HG02623 (cell line): Measurements from ENCODE around the gene NHSL1.
"Not testable (repeated sequence)": the region's sequence is repeated elsewhere in the genome, so short reads cannot be mapped to it uniquely, and the experiment has no call there.

Source experiments
- ATAC-seq: cut with Tn5 transposase; IDR thresholded peaks from one replicate; pipeline ENCODE4 v1.9.1; 2021; ENCODE audit warnings: moderate library complexity; ENCODE audit not compliant: unreplicated experiment

The NHSL1 gene

DNA sequence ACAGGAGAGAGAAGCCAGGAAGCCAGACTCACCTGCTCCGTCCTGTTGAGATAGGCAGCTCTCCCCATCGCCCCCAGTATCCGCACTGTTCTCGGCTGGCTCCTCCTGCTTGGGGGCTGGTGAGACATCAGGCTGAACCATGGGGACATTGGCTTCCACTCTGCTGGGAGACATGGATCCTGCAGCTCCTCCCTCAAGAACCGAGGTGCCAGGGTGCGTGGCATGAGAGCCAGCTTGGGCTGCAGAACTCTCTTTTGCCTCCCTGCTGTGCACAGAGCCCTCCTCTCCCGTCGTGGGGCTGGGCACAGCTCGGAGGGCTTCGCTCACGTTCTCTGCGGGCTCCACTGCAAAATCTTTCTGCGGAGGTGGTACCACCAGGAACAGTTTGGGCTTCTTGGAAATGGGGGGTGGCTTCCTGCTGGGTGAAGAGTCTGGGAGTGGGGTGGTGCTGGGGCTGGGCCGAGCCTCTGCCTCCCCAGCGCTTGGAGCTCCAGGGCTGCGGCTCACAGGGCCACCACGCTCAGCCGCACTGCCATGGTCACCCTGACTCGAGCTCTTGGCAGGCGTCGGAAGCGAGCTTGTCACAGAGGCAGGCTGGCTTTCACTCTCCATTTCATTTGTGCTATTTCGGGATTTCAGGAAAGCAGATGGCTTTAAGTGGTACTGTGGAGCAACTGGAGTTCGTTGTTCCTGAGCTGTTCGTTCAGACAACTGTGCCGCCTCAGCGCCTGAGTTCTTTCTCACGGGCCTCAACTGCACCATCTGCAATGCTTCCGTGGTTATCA is 68.7 kb downstream of the NHSL1 start:
- no peak for ATAC-seq

DNA sequence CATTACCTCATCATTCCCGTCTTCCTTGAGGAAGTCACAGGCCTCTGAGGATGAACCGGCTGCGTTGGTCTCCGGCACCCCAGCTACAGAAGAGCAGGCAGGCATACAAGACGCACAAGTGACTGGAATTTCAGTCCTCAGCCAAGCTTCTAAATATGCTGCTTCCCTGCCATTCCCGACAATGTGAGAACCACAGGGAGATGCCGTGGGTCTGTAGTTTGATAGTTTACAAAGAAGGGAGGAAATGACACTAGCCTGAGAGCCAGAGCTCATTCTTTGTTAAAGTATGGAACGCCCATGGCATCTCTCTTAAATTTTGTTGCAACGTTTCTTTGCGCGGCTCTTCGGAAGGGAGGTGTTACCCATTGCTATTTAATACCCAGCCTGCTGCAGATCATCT is 69.5 kb downstream of the NHSL1 start:
- no peak for ATAC-seq

DNA sequence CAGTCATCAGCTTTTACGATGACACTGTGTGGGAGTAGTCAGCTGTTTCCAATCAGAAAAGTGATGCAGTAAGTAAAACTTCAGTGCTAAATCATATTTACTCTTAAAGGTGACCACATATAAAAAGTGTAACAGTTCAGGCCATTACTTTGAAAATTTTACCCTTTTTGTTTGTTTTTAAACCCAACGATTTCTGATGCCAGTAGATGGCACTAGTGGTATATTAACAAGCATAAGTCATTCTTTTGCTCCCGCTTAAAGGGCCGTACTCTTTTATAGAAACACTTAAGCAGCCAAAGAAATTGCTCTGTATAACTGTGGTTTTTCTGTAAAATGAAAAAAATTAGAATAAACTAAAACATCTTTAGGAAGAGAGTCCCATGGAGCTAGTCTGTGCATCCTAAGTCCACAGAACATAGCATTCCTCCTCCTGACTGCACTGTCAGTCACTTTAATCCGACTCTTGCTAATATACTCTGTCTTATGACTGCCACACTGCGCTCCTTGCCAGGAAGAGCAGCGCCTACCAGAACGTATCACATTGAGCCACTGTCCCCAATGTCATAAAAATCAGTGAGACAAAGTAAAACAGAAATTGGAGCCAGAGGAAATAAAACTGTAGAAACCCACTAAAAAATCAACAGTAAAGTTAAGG is 70.2 kb downstream of the NHSL1 start:
- ATAC-seq: no peak

DNA sequence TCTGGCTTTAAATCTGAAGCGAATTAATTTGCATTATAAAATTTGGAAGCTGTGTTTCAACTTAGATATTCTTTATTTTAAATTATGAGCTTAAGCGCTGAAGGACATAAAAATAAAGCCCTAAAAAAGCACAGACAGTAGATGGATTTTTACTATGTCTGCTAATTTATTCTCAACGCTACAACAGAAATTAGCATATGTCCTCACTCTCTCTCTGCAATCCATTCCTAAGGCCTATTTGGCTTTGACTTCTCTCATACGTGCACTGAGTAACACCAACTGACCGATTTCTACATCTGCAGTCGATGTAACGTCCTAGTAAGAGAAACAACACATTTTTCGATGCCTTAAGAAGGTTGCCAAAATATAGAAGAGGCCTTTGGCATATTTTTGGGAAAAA is 71.6 kb downstream of the NHSL1 start:
- no peak for ATAC-seq

DNA sequence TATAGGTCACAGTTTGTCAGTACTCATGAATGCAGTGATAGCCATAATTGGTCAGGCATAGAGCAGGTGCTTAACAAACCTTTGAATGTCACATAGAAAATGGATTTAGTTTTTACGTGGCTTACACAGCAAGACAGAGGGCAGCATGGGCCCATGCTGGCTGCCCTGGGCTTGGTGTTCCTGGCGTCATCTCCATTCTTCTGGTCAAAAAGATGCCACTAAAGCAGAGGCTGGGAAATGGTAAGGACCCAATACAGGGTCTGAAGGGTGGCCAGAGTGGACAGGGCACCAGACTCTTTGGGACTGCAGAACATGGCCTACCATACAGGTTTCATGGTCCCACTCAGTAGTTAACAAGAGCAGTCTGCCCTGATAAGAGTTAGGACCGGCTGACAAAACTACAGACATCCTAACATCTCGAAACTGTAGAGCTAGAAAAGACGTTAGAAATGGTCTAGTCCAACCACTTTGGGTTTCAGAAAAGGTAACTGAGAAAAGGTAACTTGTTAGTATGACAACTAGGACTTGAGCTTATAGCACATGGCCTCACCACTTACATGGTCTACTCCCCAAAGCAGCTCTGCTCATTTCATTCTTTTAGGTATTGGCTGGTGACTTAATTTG is 72.7 kb downstream of the NHSL1 start:
- no peak for ATAC-seq

DNA sequence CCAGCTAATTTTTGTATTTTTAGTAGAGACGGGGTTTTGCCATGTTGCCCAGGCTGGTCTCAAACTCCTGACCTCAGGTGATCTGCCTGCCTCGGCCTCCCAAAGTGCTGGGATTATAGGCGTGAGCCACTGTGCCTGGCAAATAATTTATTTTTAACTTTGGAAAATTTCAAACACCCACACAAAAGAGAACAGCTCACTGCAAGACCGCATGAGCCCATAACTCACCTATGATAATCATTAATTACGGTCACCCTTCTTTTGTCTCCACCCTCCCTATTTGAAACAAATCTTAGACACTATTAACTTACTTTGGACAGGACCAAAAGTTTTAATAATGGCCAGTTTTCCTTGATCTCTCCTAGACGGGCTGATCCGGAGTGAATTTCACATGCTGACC is 74.0 kb downstream of the NHSL1 start:
- ATAC-seq: not testable (repeated sequence)

DNA sequence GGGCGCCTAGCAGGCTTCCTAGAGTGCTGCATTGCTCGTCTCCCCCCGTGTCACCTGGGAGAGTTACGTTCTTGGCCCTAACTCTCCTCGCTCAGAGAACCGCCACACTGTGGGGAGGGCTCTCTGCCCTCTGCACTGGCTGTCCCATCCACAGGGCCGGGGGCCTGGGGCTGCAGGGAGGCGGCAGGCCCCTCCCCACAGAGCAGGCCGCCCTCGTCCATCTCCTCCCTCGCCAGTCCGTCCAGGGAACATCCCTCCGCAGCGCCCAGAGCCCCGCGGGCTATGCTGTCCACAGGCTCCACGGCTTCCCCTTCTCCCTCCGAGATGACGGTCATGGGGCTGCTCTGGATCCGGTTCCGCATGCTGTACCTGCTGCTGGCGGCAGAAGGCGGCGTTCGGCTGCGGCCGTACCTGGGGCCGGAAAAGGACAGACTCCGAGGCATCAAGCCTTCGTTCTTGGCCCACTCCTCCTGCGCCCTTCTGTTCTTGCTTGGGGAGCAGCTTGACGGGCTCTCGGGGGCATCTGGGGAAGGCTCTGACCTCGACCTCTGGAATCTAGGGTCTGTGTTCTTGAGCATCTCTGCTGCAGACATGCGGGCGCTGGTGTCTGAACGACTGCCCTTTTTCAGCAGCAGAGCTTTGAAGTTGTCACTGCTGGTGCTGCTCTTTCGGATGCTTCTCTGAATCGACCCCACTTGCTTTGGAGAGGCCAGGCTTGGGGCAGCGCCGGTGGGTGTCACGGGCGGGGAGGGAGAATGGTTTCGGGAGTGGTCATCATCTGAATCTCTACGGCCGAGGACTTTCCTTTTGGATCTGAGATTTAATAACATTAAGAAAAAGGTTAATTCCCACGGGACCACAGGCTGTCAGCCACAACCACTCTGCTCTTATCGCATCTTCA is 75.0 kb downstream of the NHSL1 start:
- ATAC-seq: no peak

DNA sequence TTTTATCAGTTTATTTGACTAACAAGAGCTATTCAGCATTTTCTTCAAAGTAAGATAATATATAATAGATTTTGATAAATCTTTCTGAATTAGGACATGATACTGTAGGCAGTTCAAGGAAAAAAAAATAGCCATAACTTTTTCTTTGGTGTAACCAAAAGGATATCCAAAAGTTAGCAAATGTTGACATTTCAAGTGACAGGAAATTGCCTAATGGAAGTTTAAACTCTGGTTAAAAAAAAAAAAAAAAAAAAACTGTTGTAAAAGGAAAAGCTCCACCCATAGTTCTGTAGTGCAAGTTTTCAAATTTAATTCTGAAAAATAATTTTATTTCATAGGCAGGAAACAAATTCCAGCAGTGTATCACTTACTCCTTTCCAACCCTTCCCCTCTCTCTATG is 76.4 kb downstream of the NHSL1 start:
- no peak for ATAC-seq

DNA sequence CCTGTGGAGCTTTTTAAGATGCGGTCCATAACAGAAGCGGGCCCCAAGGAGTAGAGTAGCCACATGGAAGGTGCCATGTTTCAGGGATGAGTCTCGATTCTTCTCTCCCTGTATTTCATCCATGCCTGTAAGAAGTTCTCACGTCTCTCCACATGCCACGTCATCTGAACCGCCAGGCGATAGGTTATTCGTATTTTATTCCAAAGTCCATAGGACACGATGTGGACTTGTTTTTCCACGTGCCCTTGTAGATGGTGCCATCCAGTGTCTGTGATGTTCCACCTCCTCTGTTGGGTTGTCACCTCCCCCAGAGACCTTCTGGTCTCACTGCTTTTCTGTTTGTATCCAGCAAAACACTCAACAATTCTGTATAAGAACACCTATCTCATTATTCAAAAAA is 77.7 kb downstream of the NHSL1 start:
- ATAC-seq: no peak

DNA sequence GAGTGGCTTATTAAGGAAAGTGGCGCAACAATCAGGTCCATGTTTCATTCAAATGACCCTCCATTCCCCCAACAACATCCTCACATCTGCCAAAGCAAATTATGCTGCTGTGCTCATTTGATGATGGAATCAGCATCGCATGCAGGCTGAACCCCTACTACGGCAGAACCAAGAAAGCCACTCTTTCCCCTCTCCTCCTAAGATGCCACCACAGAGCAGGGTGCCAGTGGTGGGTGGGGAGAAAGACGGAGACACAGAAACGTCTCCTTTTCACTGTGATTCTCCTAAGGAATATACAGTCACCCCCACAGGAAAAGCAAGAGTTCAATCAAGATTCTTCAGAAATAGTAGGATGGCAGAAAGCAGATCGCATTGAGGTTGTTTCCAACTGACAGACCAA is 78.2 kb downstream of the NHSL1 start:
- no peak for ATAC-seq

DNA sequence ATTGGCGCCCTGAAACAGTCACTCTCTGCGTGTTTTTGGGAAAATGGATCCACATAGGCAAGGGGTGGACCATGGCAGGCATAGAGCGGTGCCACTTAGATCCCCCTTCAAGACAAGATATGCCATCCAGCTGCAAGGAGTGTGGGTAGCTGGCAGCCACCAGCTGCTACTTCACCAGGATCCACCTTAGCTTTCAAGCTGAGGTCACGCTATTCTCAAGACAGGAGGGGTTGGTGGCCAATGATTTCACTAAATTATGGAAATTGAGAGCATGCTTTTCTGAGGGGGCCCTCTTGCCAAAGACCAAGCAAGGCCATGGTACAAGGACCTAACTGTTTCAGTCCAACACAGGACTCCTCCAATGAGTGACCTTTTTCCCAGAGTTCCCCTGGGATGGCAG is 78.9 kb downstream of the NHSL1 start:
- ATAC-seq: no peak

DNA sequence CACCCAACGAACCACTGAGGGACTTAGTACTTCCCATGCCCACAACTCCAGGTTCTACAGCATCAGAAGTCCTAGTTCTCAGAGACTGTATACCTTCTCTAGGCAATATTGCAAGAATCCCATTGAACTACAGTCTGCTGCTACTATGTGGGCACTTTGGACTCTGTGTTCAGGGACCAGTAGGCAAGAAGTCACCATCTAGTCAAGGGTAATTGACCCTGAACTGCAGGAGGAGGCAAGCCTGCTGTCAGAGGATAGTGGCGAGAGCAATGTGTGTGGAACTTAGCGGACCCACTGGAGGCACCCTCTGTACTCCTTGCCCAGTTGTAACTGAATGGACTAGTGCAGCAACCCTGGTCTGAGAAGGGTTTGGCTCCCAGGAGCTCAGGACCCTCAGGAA is 79.5 kb downstream of the NHSL1 start:
- no peak for ATAC-seq

DNA sequence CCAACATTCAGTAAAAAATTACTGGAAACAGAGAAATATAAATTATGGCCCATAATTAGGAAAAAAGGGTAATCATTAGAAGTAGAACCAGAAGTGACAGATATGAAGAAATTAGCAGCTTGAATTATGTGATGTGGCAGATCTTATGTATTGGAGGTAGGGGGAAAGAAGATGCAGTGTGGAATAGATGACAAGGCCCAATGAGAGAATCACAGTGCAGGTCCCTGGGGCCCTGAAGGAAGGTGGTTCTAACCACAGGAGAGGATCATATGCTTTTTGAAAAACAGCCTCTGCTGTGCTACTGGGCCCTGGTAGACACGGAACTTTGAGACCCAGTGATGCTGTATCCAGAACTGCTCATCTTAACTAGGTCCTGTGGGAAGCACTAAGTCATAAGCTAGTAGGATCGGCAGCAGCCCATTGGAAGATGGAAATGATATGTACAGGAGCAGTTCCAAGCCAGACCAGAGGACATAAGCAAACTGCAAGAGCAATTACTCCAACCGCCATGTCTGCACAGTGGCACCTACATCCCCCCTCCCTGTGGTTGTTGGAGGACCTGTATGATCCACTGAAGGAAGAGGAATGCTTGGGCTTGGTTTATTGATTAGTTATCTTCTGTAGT is 81.1 kb downstream of the NHSL1 start:
- ATAC-seq: no peak

DNA sequence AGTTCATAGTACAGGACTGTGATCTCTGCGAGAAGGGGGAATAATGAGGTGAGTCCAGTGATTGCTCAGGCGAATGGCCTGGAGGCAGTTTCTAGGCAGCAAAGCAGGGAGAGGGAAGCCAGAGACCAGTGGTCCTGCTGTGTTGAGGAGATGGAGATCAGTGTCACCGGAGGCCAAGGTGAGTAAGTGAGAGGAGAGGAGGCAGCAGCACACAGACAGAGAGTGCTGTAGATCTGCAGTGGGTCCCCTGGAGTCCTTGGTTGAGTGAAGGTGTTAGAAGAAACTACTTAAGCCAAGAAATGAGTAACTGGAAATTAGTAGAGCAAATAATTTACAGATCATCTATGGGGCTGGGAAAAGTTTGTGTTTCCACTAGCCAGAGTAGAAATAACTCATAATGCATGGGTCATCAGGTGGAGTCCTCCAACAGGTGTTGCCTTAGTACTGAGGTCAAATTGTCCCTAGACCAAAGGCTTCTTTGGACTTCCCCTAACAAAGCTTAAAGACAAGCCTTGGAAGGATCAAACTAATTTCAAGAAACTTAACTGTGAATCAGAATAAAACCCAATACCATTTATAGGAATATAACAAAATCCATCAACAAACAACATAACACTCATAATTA is 81.7 kb downstream of the NHSL1 start:
- no peak for ATAC-seq

DNA sequence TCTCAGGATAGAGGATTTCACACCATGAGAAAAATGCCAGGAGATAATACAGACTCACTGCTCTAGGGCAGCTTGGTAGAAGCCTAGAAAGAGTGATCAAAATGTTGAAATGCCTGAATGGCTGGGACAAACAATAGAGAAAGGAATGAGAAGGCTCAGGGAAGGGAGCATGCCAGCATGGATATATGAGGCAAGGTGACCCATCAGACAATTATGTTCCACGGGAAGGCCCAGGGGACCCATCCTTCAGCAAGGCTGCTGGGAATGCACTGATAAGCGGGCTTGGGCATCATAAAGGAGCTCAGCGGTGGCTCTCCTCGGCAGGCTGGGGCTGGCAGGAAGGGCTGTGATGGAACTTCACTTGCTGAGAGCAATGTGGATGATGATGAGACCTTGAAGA is 83.1 kb downstream of the NHSL1 start:
- no peak for ATAC-seq

DNA sequence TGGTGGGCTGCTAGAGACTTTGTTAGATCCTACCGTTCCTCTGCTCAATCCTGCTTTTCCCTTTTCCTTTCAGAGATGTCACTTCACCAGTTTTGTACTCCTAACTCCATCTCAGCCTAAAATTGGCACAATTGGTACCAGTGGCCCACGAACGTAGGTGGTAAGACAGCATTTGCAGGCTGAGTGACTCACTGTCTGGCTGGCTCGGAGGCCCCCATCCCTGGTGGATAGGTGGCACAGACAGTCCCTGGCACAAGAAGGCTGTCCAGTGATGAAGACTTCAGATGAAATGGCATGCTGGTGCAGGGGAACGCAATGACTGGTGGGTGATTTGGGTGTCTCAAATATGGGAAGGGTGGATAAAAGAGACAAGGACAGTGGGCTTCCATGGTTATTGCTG is 84.2 kb downstream of the NHSL1 start:
- no peak for ATAC-seq

DNA sequence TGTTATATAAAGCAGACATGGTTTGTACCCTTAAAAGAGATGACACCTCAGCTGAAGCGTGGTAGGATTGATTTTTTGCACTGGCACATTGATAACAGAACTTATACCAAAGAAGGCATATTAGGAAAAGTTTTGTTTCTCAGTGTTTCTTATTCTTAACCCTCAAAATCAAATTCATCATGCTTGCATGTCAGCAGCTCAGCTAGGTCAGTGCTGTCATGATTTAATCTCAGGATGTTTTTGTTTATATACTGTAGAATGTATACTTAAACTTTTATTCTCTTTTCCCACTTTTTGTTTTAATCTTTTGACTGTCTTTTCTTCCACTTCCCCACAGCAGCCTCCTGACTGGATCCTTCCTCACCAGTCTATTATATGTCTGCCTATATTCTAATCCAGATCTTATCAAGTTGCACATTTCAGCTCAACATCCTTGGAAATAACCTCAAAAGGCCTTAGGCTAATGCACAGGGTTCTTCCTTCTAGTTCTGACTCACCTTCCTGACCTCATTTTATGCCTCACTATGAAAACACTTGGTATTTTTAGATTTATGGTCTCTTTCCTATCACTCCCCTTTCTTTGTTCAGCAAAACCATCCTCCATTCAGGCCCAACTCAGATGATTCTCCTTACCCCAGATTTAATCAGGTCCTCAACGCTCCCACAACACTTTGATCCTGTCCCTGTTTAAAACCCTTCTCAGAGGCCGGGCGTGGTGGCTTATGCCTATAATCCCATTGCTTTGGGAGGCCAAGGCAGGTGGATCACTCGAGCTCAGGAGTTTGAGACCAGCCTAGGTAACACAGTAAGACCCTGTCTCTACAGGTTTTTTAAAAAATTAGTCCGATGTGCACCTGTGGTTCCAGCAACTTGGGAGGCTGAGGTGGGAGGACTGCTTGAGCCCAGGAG is 88.1 kb downstream of the NHSL1 start:
- ATAC-seq: no peak

DNA sequence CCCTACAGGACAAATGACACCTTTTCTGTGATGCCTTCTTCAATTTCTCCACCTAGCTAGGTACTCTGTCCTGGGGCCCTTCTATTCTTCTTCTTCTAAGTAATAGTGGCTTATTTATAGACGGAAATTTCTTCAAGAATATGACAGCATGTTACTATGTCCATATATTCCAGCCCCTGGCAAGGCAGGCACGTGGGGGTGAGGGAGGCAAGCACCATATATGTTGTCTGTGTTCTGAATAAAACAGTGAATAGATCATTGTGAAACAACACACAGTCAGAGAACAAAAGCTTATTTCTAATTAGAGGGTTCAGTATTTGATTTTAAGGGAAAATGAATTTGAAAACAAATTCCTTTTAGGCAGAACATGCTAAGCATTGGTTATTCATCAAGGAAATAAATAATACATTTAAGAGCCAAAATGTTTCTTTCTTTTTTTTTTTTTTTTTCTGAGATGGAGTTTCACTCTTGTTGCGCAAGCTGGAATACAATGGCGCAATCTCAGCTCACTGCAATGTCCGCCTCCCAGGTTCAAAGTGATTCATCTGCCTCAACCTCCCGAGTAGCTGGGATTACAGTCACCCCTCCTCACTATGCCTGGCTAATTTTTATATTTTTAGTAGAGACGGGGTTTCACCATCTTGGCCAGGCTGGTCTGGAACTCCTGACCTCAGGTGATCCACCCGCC is 89.1 kb downstream of the NHSL1 start:
- no peak for ATAC-seq

DNA sequence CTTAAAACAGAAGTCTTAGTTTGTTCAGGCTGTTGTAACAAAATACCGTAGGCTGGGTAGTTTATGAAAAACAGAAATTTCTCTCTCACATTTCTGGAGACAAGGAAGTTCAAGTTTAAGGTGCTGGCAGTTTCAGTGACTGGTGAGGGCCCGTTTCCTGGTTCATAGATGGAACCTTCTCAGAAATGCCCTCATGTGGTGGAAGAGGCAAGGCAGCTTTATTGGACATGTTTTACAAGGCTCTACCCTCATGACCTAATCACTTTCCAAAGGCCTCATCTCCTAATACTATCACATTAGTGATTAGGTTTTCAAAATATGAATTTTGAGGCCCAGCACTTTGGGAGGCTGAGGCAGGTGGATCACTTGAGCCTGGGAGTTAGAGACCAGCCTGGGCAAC is 92.9 kb downstream of the NHSL1 start:
- ATAC-seq: no peak
